ENCODE data around the gene ZMYND8.

DNA sequence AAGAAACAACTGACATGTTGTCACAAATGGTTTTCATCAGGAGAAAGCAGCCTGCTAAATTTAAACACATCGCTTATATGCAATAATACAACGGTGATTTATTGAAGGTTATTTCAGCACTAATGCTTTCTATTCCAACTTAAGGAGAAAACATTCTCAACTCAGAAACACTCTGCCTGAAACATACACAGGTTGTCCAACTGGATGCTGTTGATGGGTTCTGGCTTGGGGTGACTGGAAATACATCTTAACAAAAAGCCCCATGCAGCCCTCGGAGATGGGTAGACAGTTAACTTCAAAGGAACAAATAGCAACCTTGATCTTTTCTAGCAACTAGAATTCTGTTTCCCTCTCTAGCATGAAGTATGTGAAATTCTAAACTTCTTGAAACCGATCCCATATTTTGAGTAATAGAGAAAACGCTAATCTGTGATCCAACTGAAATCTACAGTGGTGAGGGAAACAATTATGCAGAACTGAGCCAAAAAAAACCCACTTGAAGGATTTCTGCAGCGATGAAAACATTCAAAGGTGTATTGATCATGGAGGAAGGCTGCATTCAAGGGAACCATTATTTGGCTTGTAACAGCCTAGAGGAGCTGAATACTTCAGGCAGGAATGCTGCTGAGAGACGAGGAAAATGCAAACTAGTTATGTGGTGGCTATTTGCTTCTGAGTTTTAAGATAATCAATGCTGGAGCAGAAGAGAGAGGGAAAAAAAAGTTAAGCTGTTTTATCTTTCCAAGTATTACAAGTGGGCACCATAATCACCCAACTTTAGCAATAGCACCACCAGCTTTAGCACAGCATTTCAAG lies 6.9 kb downstream of the ZMYND8 start:
- TF ChIP-seq, protein P1, sequence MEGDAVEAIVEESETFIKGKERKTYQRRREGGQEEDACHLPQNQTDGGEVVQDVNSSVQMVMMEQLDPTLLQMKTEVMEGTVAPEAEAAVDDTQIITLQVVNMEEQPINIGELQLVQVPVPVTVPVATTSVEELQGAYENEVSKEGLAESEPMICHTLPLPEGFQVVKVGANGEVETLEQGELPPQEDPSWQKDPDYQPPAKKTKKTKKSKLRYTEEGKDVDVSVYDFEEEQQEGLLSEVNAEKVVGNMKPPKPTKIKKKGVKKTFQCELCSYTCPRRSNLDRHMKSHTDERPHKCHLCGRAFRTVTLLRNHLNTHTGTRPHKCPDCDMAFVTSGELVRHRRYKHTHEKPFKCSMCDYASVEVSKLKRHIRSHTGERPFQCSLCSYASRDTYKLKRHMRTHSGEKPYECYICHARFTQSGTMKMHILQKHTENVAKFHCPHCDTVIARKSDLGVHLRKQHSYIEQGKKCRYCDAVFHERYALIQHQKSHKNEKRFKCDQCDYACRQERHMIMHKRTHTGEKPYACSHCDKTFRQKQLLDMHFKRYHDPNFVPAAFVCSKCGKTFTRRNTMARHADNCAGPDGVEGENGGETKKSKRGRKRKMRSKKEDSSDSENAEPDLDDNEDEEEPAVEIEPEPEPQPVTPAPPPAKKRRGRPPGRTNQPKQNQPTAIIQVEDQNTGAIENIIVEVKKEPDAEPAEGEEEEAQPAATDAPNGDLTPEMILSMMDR (IDR thresholded peaks at IDR 0.05; ENCODE audit: low read length) = no peak
- no peak for TF ChIP-seq EZH2 (IDR thresholded peaks at IDR 0.05; ENCODE audit: borderline replicate concordance, low read length)

All from OCI-LY1 (cell line).